ENCODE data around the gene MAP3K13.

- TF ChIP-seq CTCF (IDR thresholded peaks at IDR 0.05) (no peak), POLR2A (IDR thresholded peaks at IDR 0.05) (no peak)
Observed at GRCh38 chr3:185420762-185421161, 57.8 kb downstream of the MAP3K13 start.

Data from esophagus squamous epithelium (tissue), 4 donors.